OCI-LY1 (cell line): ENCODE measurements around the gene TRIM37.

Experiments used
- H2AFZ ChIP-seq: fragments of 200-600 bp; sonication (generic), shearing (Covaris generic); 2 replicates; pipeline ENCODE4 v1.6.0; 2014; ENCODE audit warnings: antibody characterized with exemption, mild to moderate bottlenecking, low read length
- H3F3A ChIP-seq: fragments of 200-600 bp; sonication (generic), shearing (Covaris generic); 2 replicates; pipeline ENCODE4 v1.6.0; 2014; ENCODE audit warnings: mild to moderate bottlenecking, antibody characterized with exemption, low read length, moderate library complexity; ENCODE audit not compliant: insufficient read depth
- H3K27ac ChIP-seq: fragments of 200-600 bp; sonication (generic); 2 replicates; pipeline ENCODE4 v1.5.1; 2014; ENCODE audit warnings: low read length, mixed run types, mild to moderate bottlenecking, low read depth; ENCODE audit not compliant: poor library complexity, severe bottlenecking
- H3K27me3 ChIP-seq: fragments of 200-600 bp; sonication (generic); 2 replicates; pipeline ENCODE4 v1.6.0; 2014; ENCODE audit warnings: antibody characterized with exemption, mild to moderate bottlenecking, low read length, moderate library complexity; ENCODE audit not compliant: insufficient read depth
- H3K36me3 ChIP-seq: fragments of 200-600 bp; sonication (generic); 2 replicates; pipeline ENCODE4 v1.6.1; 2014; ENCODE audit warnings: mild to moderate bottlenecking, antibody characterized with exemption, low read length, moderate library complexity, mixed read lengths; ENCODE audit not compliant: insufficient read depth
- H3K4me1 ChIP-seq: fragments of 200-600 bp; sonication (generic); 2 replicates; pipeline ENCODE4 v1.5.1; 2014; ENCODE audit warnings: mild to moderate bottlenecking, low read length, moderate library complexity; ENCODE audit not compliant: insufficient read depth, severe bottlenecking
- H3K4me2 ChIP-seq: fragments of 200-600 bp; sonication (generic), shearing (Covaris generic); 2 replicates; pipeline ENCODE4 v1.6.1; 2014; ENCODE audit warnings: low read length
- H3K4me3 ChIP-seq: fragments of 200-600 bp; sonication (generic); 2 replicates; pipeline ENCODE4 v1.5.1; 2014; ENCODE audit warnings: low read length, low read depth, mild to moderate bottlenecking, mixed read lengths; ENCODE audit not compliant: poor library complexity, severe bottlenecking
- H3K79me2 ChIP-seq: fragments of 200-600 bp; shearing (Covaris generic); 2 replicates; pipeline ENCODE4 v1.6.1; 2016; ENCODE audit warnings: mixed run types, low read length, mixed read lengths; ENCODE audit not compliant: insufficient read depth
- H3K9ac ChIP-seq: fragments of 200-600 bp; sonication (generic), shearing (Covaris generic); 2 replicates; pipeline ENCODE4 v1.6.1; 2014; ENCODE audit warnings: mild to moderate bottlenecking, low read length, mixed read lengths
- H3K9me2 ChIP-seq: fragments of 200-600 bp; sonication (generic), shearing (Covaris generic); 2 replicates; pipeline ENCODE4 v1.6.1; 2014; ENCODE audit warnings: low read depth, mild to moderate bottlenecking, low read length, mixed read lengths
- H3K9me3 ChIP-seq: fragments of 200-600 bp; shearing (Covaris generic); 2 replicates; pipeline ENCODE4 v1.6.1; 2014; ENCODE audit warnings: low read length, mixed read lengths
- H4K20me1 ChIP-seq: fragments of 200-600 bp; sonication (generic), shearing (Covaris generic); 2 replicates; pipeline ENCODE4 v1.6.0; 2016; ENCODE audit warnings: mild to moderate bottlenecking, low read length; ENCODE audit not compliant: insufficient read depth
- CTCF ChIP-seq: fragments of 200-600 bp; sonication (generic), shearing (Covaris generic); IDR thresholded peaks from 2 replicates; pipeline ENCODE4 v1.5.1; 2017; ENCODE audit warnings: mild to moderate bottlenecking, antibody characterized with exemption, low read length, moderate library complexity, mixed read lengths
- EZH2 ChIP-seq: fragments of 200-600 bp; sonication (generic), shearing (Covaris generic); IDR thresholded peaks from 2 replicates; pipeline ENCODE4 v1.8.0; 2017; ENCODE audit warnings: borderline replicate concordance, mixed run types, mild to moderate bottlenecking, antibody characterized with exemption, low read length, moderate library complexity, mixed read lengths

The TRIM37 gene

GRCh38 chr17:58996968-58997367 lies 109.7 kb downstream of the TRIM37 start:
- H3K4me3 ChIP-seq: no peak overlapping the region
- no peaks in the 10 kb centered on the region for H3K9me3 ChIP-seq
- no peaks in the 10 kb centered on the region for H3K9me2 ChIP-seq
- no peak overlapping the region for H3K9ac ChIP-seq
- no peaks in the 10 kb centered on the region for H4K20me1 ChIP-seq
- no peak overlapping the region for H3K4me2 ChIP-seq
- no peak overlapping the region for H2AFZ ChIP-seq
- TF ChIP-seq EZH2 (no peak), CTCF (no peak)
- H3K27ac ChIP-seq: no peak overlapping the region
- peaks cover 49% of the 10 kb centered on the region for H3K36me3 ChIP-seq
- H3F3A ChIP-seq: no peaks in the 10 kb centered on the region
- no peaks in the 10 kb centered on the region for H3K79me2 ChIP-seq
- H3K4me1 ChIP-seq: peaks cover 12% of the 10 kb centered on the region
- no peaks in the 10 kb centered on the region for H3K27me3 ChIP-seq

- Histone ChIP-seq H3K9me3 (no peaks in the 10 kb centered on the region), H3K9ac (no peak overlapping the region), H4K20me1 (no peaks in the 10 kb centered on the region), H3K79me2 (no peaks in the 10 kb centered on the region), H2AFZ (no peak overlapping the region), H3K27me3 (no peaks in the 10 kb centered on the region), H3F3A (no peaks in the 10 kb centered on the region), H3K36me3 (peaks cover 42% of the 10 kb centered on the region), H3K4me1 (no peaks in the 10 kb centered on the region), H3K4me3 (no peak overlapping the region), H3K4me2 (no peak overlapping the region), H3K9me2 (no peaks in the 10 kb centered on the region), H3K27ac (no peak overlapping the region)
- TF ChIP-seq CTCF: no peak
- no peak for TF ChIP-seq EZH2
Observed at GRCh38 chr17:58995247-58995940, 111.3 kb downstream of the TRIM37 start.

- Histone ChIP-seq H3K9ac (no peak overlapping the region), H3K4me3 (no peak overlapping the region), H3K27me3 (no peaks in the 10 kb centered on the region), H3K9me2 (no peaks in the 10 kb centered on the region), H3K4me2 (no peak overlapping the region), H3K36me3 (peaks cover 25% of the 10 kb centered on the region), H3K9me3 (no peaks in the 10 kb centered on the region), H2AFZ (no peak overlapping the region), H3K4me1 (no peaks in the 10 kb centered on the region), H3K27ac (no peak overlapping the region), H3F3A (no peaks in the 10 kb centered on the region), H3K79me2 (no peaks in the 10 kb centered on the region), H4K20me1 (no peaks in the 10 kb centered on the region)
- TF ChIP-seq CTCF (no peak), EZH2 (no peak)
Observed at GRCh38 chr17:58993311-58993710, 113.4 kb downstream of the TRIM37 start.
